GM21390 (cell line): Measurements from ENCODE around the gene LSM12.
A peak's percentile ranks its signal among the peaks of the same experiment; 100 is the strongest.
"Not testable (repeated sequence)": the region's sequence is repeated elsewhere in the genome, so short reads cannot be mapped to it uniquely, and the experiment has no call there.

Source experiments
- ATAC-seq: cut with Tn5 transposase; IDR thresholded peaks from one replicate; pipeline ENCODE4 v1.9.1; 2021; ENCODE audit not compliant: unreplicated experiment

LSM12 gene

GRCh38 chr17:44008205-44008909 lies 58.1 kb downstream of the LSM12 start:
- ATAC-seq: no peak

- no peak for ATAC-seq
Measured at GRCh38 chr17:44007346-44008204, 58.9 kb downstream of the LSM12 start.

GRCh38 chr17:44006598-44007345 lies 59.7 kb downstream of the LSM12 start:
- peak; percentile 65 for ATAC-seq

GRCh38 chr17:44006272-44006597 lies 60.2 kb downstream of the LSM12 start:
- ATAC-seq: no peak

GRCh38 chr17:44005527-44006271 lies 60.8 kb downstream of the LSM12 start:
- ATAC-seq: no peak

- no peak for ATAC-seq
Measured at GRCh38 chr17:44004761-44005526, 61.5 kb downstream of the LSM12 start.

GRCh38 chr17:44004077-44004760 lies 62.3 kb downstream of the LSM12 start, which contains the start of gene NAGS:
Gene NAGS, plus strand, starts transcription at chr17:44004622. Its CDS starts 42 bp downstream, at chr17:44004664.
- no peak for ATAC-seq

- ATAC-seq: no peak
Measured at GRCh38 chr17:44002141-44002848, 64.2 kb downstream of the LSM12 start.

- no peak for ATAC-seq
Measured at GRCh38 chr17:44001461-44001920, 65.0 kb downstream of the LSM12 start.

GRCh38 chr17:44000871-44001460 lies 65.5 kb downstream of the LSM12 start:
- ATAC-seq: no peak

- no peak for ATAC-seq
Measured at GRCh38 chr17:44000141-44000860, 66.2 kb downstream of the LSM12 start.

- ATAC-seq: no peak
Measured at GRCh38 chr17:43999024-43999423, 67.4 kb downstream of the LSM12 start.

- ATAC-seq: no peak
Measured at GRCh38 chr17:43998552-43998951, 67.9 kb downstream of the LSM12 start.

- ATAC-seq: not testable (repeated sequence)
Measured at GRCh38 chr17:43997180-43997579, 69.3 kb downstream of the LSM12 start.

- no peak for ATAC-seq
Measured at GRCh38 chr17:43995150-43995471, 71.4 kb downstream of the LSM12 start.

GRCh38 chr17:43994272-43995149 lies 72.0 kb downstream of the LSM12 start:
- no peak for ATAC-seq

- ATAC-seq: no peak
Measured at GRCh38 chr17:43992641-43993040, 73.8 kb downstream of the LSM12 start.
